HCT116 (cell line): ENCODE results near the gene RNF208. TPM values are rescaled to one million over a fixed set of nuclear protein-coding genes. Genes with fewer than 3 reads are reported as not detected.

ENCODE experiments used
- ATAC-seq: fragments of 200-7000 bp; cut with Tn5 transposase; 2 replicates; pipeline ENCODE4 v1.9.1; 2020; ENCODE audit warnings: mild to moderate bottlenecking, moderate library complexity
- BruUV-seq: library from RNA; stranded (reverse); fragments of 400-500 nt; replicated peaks from 2 replicates; lab custom pipeline; 2021; lab: Mats Ljungman, UMichigan
- CTCF ChIA-PET: fragments of 300-600 bp; sonication (Branson Sonifier 250); formaldehyde crosslinking; loops from one replicate; lab custom pipeline; 2021; ENCODE audit warnings: antibody characterized with exemption; lab: Charles Lee
- POLR2A ChIA-PET: fragments of 300-600, 350-600 bp; sonication (Branson Sonifier 250); formaldehyde crosslinking; loops from one replicate; lab custom pipeline; 2021; ENCODE audit warnings: antibody characterized with exemption; lab: Charles Lee
- RAD21 ChIA-PET, 2 experiments: fragments of 300-600 bp; sonication (Branson Sonifier 250); formaldehyde crosslinking; loops; one replicate each; lab custom pipeline; 2023; ENCODE audit warnings: low total read pairs in 2 of 2; ENCODE audit not compliant: uncharacterized antibody in 2 of 2, unreplicated experiment in 2 of 2, low non-redundant PET in 1 of 2; lab: Charles Lee
- DNase-seq: peaks from one replicate; pipeline ENCODE4 v3.0.0-alpha.2; 2010; ENCODE audit warnings: low read depth, low spot score
- H2AFZ ChIP-seq: fragments of 200-600 bp; shearing (Covaris generic), sonication (generic); 2 replicates; pipeline ENCODE4 v1.6.1; 2017; ENCODE audit warnings: low read depth, mixed run types, mixed read lengths, antibody characterized with exemption, low read length; ENCODE audit not compliant: poor library complexity, severe bottlenecking
- H3K27ac ChIP-seq: 2 replicates; pipeline ENCODE4 v1.5.1; 2012; ENCODE audit warnings: low read depth, low read length
- H3K27me3 ChIP-seq: fragments of 200-600 bp; sonication (generic); 2 replicates; pipeline ENCODE4 v1.6.1; 2016; ENCODE audit warnings: mixed run types, low read length, mixed read lengths; ENCODE audit not compliant: insufficient read depth
- H3K36me3 ChIP-seq, 2 experiments: fragments of 200-500 bp in 1 of 2; fragments of 200-600 bp in 1 of 2; sonication (Bioruptor generic) in 1 of 2; sonication (generic) in 1 of 2; 2 replicates each; pipeline versions ENCODE4 v1.5.1 to v1.6.1; 2014 to 2016; ENCODE audit warnings: low read length in 2 of 2, inconsistent platforms in 1 of 2, mixed read lengths in 1 of 2, mixed run types in 1 of 2; ENCODE audit not compliant: insufficient read depth in 2 of 2, control insufficient read depth in 1 of 2
- H3K4me1 ChIP-seq, 2 experiments: fragments of 200-600 bp in 1 of 2; sonication (generic) in 1 of 2; 2 replicates each; pipeline versions ENCODE4 v1.5.1 to v1.6.1; 2012 to 2017; ENCODE audit warnings: low read length in 2 of 2, inconsistent platforms in 1 of 2, mild to moderate bottlenecking in 1 of 2, mixed read lengths in 1 of 2, mixed run types in 1 of 2, moderate library complexity in 1 of 2; ENCODE audit not compliant: insufficient read depth in 2 of 2, control insufficient read depth in 1 of 2
- H3K4me2 ChIP-seq: fragments of 200-600 bp; sonication (generic); 2 replicates; pipeline ENCODE4 v1.6.1; 2017; ENCODE audit warnings: mixed run types, low read length, mixed read lengths
- H3K4me3 ChIP-seq, 2 experiments: fragments of 200-600 bp in 1 of 2; sonication (generic) in 1 of 2; replicated peaks in 1 of 2; 2 replicates each; pipeline ENCODE4 v1.5.1; 2011 to 2016; ENCODE audit warnings: low read length in 2 of 2, control low read depth in 1 of 2, low read depth in 1 of 2, mild to moderate bottlenecking in 1 of 2, mixed read lengths in 1 of 2, mixed run types in 1 of 2
- H3K79me2 ChIP-seq: fragments of 200-600 bp; sonication (generic); 2 replicates; pipeline ENCODE4 v1.6.1; 2017; ENCODE audit warnings: mild to moderate bottlenecking, mixed run types, low read length, moderate library complexity, mixed read lengths; ENCODE audit not compliant: insufficient read depth
- H3K9ac ChIP-seq: fragments of 200-600 bp; sonication (generic); 2 replicates; pipeline ENCODE4 v1.6.1; 2016; ENCODE audit warnings: low read length, mixed read lengths
- H3K9me2 ChIP-seq: fragments of 200-600 bp; sonication (generic), shearing (Covaris generic); 2 replicates; pipeline ENCODE4 v1.6.1; 2017; ENCODE audit warnings: mixed run types, mild to moderate bottlenecking, moderate library complexity; ENCODE audit not compliant: insufficient read depth
- H3K9me3 ChIP-seq, 2 experiments: fragments of 200-500 bp in 1 of 2; fragments of 200-600 bp in 1 of 2; sonication (Bioruptor generic) in 1 of 2; sonication (generic) in 1 of 2; 2 replicates each; pipeline ENCODE4 v1.6.1; 2014 to 2017; ENCODE audit warnings: low read length in 2 of 2, mixed read lengths in 2 of 2, inconsistent platforms in 1 of 2, low read depth in 1 of 2, mild to moderate bottlenecking in 1 of 2, mixed run types in 1 of 2, moderate library complexity in 1 of 2; ENCODE audit not compliant: control insufficient read depth in 1 of 2, insufficient read depth in 1 of 2
- H4K20me1 ChIP-seq: fragments of 200-600 bp; sonication (generic), shearing (Covaris generic); 2 replicates; pipeline ENCODE4 v1.6.1; 2017; ENCODE audit warnings: mixed run types, mild to moderate bottlenecking, moderate library complexity; ENCODE audit not compliant: insufficient read depth
- CEBPB ChIP-seq: IDR thresholded peaks from 2 replicates; pipeline ENCODE4 v1.6.1; 2012; ENCODE audit warnings: low read depth
- ELF1 ChIP-seq: IDR thresholded peaks from 2 replicates; pipeline ENCODE4 v1.6.1; 2012; ENCODE audit warnings: low read depth, borderline replicate concordance
- SIN3A ChIP-seq: IDR thresholded peaks from 2 replicates; pipeline ENCODE4 v1.6.1; 2012; ENCODE audit warnings: low read depth
- SP1 ChIP-seq: IDR thresholded peaks from 2 replicates; pipeline ENCODE4 v1.6.1; 2012; ENCODE audit warnings: low read depth
- YY1 ChIP-seq: IDR thresholded peaks from 2 replicates; pipeline ENCODE4 v1.6.1; 2011; ENCODE audit warnings: low read length, low read depth, moderate library complexity, mild to moderate bottlenecking; ENCODE audit not compliant: insufficient replicate concordance; ENCODE audit errors: extremely low read depth
- ZFX ChIP-seq: fragments of 450-650 bp; IDR thresholded peaks from 2 replicates; pipeline ENCODE4 v1.6.1; 2017
- ZNF274 ChIP-seq: fragments of 200-500 bp; sonication (Bioruptor generic); IDR thresholded peaks from 2 replicates; pipeline ENCODE4 v1.6.1; 2014; ENCODE audit warnings: mild to moderate bottlenecking, low read depth, low read length, inconsistent platforms
- intact Hi-C: fragments of 100-400 bp; cut with micrococcal nuclease; formaldehyde crosslinking; loops from 2 replicates; pipeline ENCODE4 v1.10.0; 2022
- total RNA-seq: library from RNA; stranded (reverse); gene quantifications from one replicate; pipeline ENCODE4 v1.2.1, GENCODE V29; 2021; ENCODE audit not compliant: unreplicated experiment
- TF ChIP-seq, protein P1 (sequence below): IDR thresholded peaks from 2 replicates; pipeline ENCODE4 v1.6.1; 2012
- TF ChIP-seq, protein P2 (sequence below): IDR thresholded peaks from 2 replicates; pipeline ENCODE4 v1.6.1; 2012

RNF208 gene
- total RNA-seq, 1 experiment from 2014 or later = 26.1 TPM

DNA sequence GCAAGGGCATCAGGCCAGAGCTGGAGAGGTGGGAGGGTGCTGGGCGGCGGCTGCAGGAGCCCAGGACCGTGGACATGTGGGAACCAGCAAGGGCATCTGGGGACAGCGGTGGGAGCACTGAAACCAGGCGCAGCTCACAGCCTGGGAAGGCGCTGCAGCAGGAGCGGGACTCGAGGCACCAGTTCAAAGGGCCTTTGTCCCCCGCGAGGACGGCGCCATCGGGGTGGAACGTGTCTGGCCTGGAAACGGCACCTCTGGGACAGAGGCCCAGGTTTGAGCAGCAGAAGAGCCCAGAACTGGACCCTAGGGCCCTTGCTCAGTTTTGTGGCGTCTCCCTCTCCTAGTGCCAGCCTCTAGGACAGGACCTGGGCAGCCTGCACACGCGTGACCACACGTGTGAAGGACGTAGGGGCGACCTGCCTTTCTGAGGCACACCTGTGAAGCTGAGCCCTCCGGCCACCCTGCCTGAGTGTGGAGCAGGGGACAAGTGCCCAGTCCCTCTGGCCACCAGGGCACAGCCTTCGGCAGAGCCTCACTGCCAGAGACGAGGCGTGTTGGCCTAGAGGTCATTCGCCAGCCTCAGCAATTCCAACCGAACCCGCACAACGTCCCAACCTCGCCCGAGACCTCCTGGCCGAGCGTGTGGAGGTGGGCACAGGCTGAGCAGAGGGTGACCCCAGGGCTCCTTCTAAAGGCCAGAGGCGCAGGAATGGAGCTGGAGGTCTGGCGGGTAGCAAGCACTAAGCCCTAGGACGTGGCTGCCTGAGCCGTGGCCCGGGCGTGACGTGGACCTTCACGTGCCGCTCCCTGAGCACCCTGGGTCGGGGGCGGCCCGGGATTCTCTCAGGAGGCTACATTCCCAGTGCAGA, 48.0 kb downstream of the RNF208 start:
- Histone ChIP-seq H3K9ac (no peak overlapping the region), H3K4me3 (no peak overlapping the region), H4K20me1 (no peaks in the 10 kb centered on the region), H2AFZ (no peak overlapping the region), H3K4me2 (no peak overlapping the region), H3K9me3 (no peaks in the 10 kb centered on the region), H3K9me2 (no peaks in the 10 kb centered on the region), H3K36me3 (no peaks in the 10 kb centered on the region; a peak in 1 of 4 replicates), H3K4me1 (peaks cover 7 to 27% of the 10 kb centered on the region in 2 experiments), H3K79me2 (no peaks in the 10 kb centered on the region), H3K27ac (no peak overlapping the region), H3K27me3 (no peaks in the 10 kb centered on the region)
- CTCF ChIA-PET = interaction anchor here (0.5 kb wide), 1 partner anchor 23 kb away, joined by 5 read pairs; no protein-coding TSS in a partner anchor
- ATAC-seq (no peak), DNase-seq (no peak)
- RAD21 ChIA-PET = no interaction called here
- POLR2A ChIA-PET = interaction anchor here (1.6 kb wide), 1 partner anchor 11 kb away, joined by 5 read pairs; no protein-coding TSS in a partner anchor
- TF ChIP-seq, protein P1, sequence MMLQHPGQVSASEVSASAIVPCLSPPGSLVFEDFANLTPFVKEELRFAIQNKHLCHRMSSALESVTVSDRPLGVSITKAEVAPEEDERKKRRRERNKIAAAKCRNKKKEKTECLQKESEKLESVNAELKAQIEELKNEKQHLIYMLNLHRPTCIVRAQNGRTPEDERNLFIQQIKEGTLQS = no peak
- TF ChIP-seq, protein P2, sequence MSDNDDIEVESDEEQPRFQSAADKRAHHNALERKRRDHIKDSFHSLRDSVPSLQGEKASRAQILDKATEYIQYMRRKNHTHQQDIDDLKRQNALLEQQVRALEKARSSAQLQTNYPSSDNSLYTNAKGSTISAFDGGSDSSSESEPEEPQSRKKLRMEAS = no peak
- TF ChIP-seq SP1 (no peak), YY1 (no peak), ELF1 (no peak), CEBPB (no peak), ZFX (no peak), ZNF274 (no peak), SIN3A (no peak)
- no TSS peak for BruUV-seq
- intact Hi-C loops = no loop called here
